Esophagus muscularis mucosa (tissue), 4 donors: Measurements from ENCODE around the gene INCENP. TPM values are rescaled to one million over a fixed set of nuclear protein-coding genes. Genes with fewer than 3 reads are reported as not detected.

Experiments used
- DNase-seq: peaks from one replicate; pipeline ENCODE4 v3.0.0-alpha.2; 2017; ENCODE audit errors: extremely low spot score
- H3K27ac ChIP-seq, 4 donors: fragments of 200-600 bp; sonication (generic); replicated peaks in 1 of 4; 1 replicate in 3 of 4; 2 replicates in 1 of 4; pipeline ENCODE4 v1.5.1; 2016 to 2019; ENCODE audit warnings: mild to moderate bottlenecking in 1 of 4
- H3K27me3 ChIP-seq, 4 donors: fragments of 200-600 bp; sonication (generic); one replicate each; pipeline versions ENCODE4 v1.5.1 to v1.6.0; 2016 to 2019
- H3K36me3 ChIP-seq, 4 donors: fragments of 200-600 bp; sonication (generic); one replicate each; pipeline ENCODE4 v1.5.1; 2016 to 2019
- H3K4me1 ChIP-seq, 4 donors: fragments of 200-600 bp; sonication (generic); one replicate each; pipeline ENCODE4 v1.5.1; 2016 to 2019
- H3K4me3 ChIP-seq, 4 donors: fragments of 200-600 bp; sonication (generic); 1 replicate in 2 of 4; 2 replicates in 2 of 4; pipeline ENCODE4 v1.5.1; 2016 to 2019; ENCODE audit warnings: mild to moderate bottlenecking in 4 of 4, moderate library complexity in 1 of 4
- H3K9me3 ChIP-seq, 4 donors: fragments of 200-600 bp; sonication (generic); 1 replicate in 3 of 4; 2 replicates in 1 of 4; pipeline ENCODE4 v1.5.1; 2016 to 2019
- EP300 ChIP-seq: sonication (generic); formaldehyde crosslinking; IDR thresholded peaks from one replicate; pipeline ENCODE4 v1.6.1; 2017; ENCODE audit warnings: antibody characterized with exemption
- POLR2A ChIP-seq: fragments of 450-650 bp; IDR thresholded peaks from one replicate; pipeline ENCODE4 v1.6.1; 2017; ENCODE audit warnings: antibody characterized with exemption, moderate library complexity, mild to moderate bottlenecking, low read depth
- POLR2AphosphoS5 ChIP-seq, 2 donors: sonication (generic); formaldehyde crosslinking; IDR thresholded peaks; one replicate each; pipeline ENCODE4 v1.6.1; 2017; ENCODE audit warnings: antibody characterized with exemption in 2 of 2
- WGBS: methylation state at CpG from one replicate; pipeline ENCODE4 v1.1.5; 2018; 5-methylcytosine and 5-hydroxymethylcytosine counted together
- intact Hi-C: fragments of 100-400 bp; cut with DNase I; formaldehyde crosslinking; loops from one replicate; pipeline ENCODE4 v1.15.1; 2023
- total RNA-seq, 4 donors: library from RNA; depleted of rRNA; stranded (reverse); fragments of >200 nt; gene quantifications; one replicate each; pipeline versions ENCODE4 v1.1.0 to v1.2.1, GENCODE V29; 2016
- TF ChIP-seq, protein P1 (sequence below), 3 experiments: fragments of 200-600 bp in 2 of 3; fragments of 450-650 bp in 1 of 3; sonication (generic) in 2 of 3; IDR thresholded peaks; one replicate each; pipeline ENCODE4 v1.5.1; 2017 to 2019; ENCODE audit warnings: antibody characterized with exemption in 3 of 3, mild to moderate bottlenecking in 2 of 3, moderate library complexity in 1 of 3

INCENP gene
- total RNA-seq, 4 donors from 2014 or later: 13.8 to 20.3 (median 16.0) TPM

GRCh38 chr11:62132689-62133293, 9.0 kb downstream of the INCENP start:
- 85% methylated on average over 6 of the region's 6 CpGs for WGBS
- Histone ChIP-seq H3K36me3 (peaks cover 12 to 77% (median 50%) of the 10 kb centered on the region in 4 donors), H3K9me3 (no peaks in the 10 kb centered on the region), H3K27me3 (no peaks in the 10 kb centered on the region), H3K4me3 (no peak overlapping the region), H3K27ac (no peak overlapping the region), H3K4me1 (no peaks in the 10 kb centered on the region)
- intact Hi-C loops: no loop called here
- no peak for TF ChIP-seq POLR2A
- TF ChIP-seq, protein P1, sequence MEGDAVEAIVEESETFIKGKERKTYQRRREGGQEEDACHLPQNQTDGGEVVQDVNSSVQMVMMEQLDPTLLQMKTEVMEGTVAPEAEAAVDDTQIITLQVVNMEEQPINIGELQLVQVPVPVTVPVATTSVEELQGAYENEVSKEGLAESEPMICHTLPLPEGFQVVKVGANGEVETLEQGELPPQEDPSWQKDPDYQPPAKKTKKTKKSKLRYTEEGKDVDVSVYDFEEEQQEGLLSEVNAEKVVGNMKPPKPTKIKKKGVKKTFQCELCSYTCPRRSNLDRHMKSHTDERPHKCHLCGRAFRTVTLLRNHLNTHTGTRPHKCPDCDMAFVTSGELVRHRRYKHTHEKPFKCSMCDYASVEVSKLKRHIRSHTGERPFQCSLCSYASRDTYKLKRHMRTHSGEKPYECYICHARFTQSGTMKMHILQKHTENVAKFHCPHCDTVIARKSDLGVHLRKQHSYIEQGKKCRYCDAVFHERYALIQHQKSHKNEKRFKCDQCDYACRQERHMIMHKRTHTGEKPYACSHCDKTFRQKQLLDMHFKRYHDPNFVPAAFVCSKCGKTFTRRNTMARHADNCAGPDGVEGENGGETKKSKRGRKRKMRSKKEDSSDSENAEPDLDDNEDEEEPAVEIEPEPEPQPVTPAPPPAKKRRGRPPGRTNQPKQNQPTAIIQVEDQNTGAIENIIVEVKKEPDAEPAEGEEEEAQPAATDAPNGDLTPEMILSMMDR (IDR thresholded peaks at IDR 0.05): no peak
- no peak for TF ChIP-seq EP300
- no peak for TF ChIP-seq POLR2AphosphoS5 (IDR thresholded peaks at IDR 0.05)
- DNase-seq: no peak

- 93% methylated on average over 13 of the region's 16 CpGs for WGBS
- intact Hi-C loops: no loop called here
- Histone ChIP-seq H3K27me3 (no peaks in the 10 kb centered on the region), H3K36me3 (peaks cover 14 to 78% (median 50%) of the 10 kb centered on the region in 4 donors), H3K27ac (no peak overlapping the region), H3K9me3 (no peaks in the 10 kb centered on the region), H3K4me3 (no peak overlapping the region), H3K4me1 (no peaks in the 10 kb centered on the region)
- no peak for DNase-seq
- TF ChIP-seq, protein P1 (IDR thresholded peaks at IDR 0.05): no peak
- TF ChIP-seq EP300: no peak
- no peak for TF ChIP-seq POLR2A
- TF ChIP-seq POLR2AphosphoS5 (IDR thresholded peaks at IDR 0.05): no peak
Observed at GRCh38 chr11:62133328-62134065, 9.7 kb downstream of the INCENP start.

GRCh38 chr11:62137276-62137861, 13.6 kb downstream of the INCENP start:
- Histone ChIP-seq H3K27me3 (no peaks in the 10 kb centered on the region), H3K27ac (no peak overlapping the region), H3K4me3 (no peak overlapping the region), H3K4me1 (no peaks in the 10 kb centered on the region), H3K36me3 (peaks cover 28 to 79% (median 49%) of the 10 kb centered on the region in 4 donors), H3K9me3 (no peaks in the 10 kb centered on the region)
- no peak for DNase-seq
- WGBS: 94% methylated on average over 4 of the region's 7 CpGs
- intact Hi-C loops: no loop called here
- TF ChIP-seq POLR2AphosphoS5 (IDR thresholded peaks at IDR 0.05) (no peak), EP300 (no peak), POLR2A (no peak)
- TF ChIP-seq, protein P1 (IDR thresholded peaks at IDR 0.05): no peak

- H3K36me3 ChIP-seq: peaks cover 28 to 79% (median 51%) of the 10 kb centered on the region in 4 donors
- DNase-seq: no peak
- intact Hi-C loops: no loop called here
- H3K27me3 ChIP-seq: no peaks in the 10 kb centered on the region
- H3K4me3 ChIP-seq: no peak overlapping the region
- TF ChIP-seq POLR2A: no peak
- TF ChIP-seq POLR2AphosphoS5 (IDR thresholded peaks at IDR 0.05): no peak
- no peak for TF ChIP-seq EP300
- TF ChIP-seq, protein P1 (IDR thresholded peaks at IDR 0.05): no peak
- 95% methylated on average over 11 of the region's 14 CpGs for WGBS
- H3K4me1 ChIP-seq: no peaks in the 10 kb centered on the region
- no peaks in the 10 kb centered on the region for H3K9me3 ChIP-seq
- H3K27ac ChIP-seq: no peak overlapping the region
Observed at GRCh38 chr11:62137881-62138629, 14.2 kb downstream of the INCENP start.
